GM15510 (cell line): ENCODE data around the gene EXD3.

Experiments used
- POLR2A ChIP-seq: IDR thresholded peaks from 3 replicates; pipeline ENCODE4 v1.6.1; 2011; ENCODE audit warnings: borderline replicate concordance; ENCODE audit not compliant: insufficient read length; ENCODE audit errors: extremely low read depth

The EXD3 gene

GRCh38 chr9:137350696-137351584 is 72.0 kb downstream of the EXD3 start:
- TF ChIP-seq POLR2A: no peak

GRCh38 chr9:137349471-137350033 is 73.4 kb downstream of the EXD3 start:
- TF ChIP-seq POLR2A: no peak

DNA sequence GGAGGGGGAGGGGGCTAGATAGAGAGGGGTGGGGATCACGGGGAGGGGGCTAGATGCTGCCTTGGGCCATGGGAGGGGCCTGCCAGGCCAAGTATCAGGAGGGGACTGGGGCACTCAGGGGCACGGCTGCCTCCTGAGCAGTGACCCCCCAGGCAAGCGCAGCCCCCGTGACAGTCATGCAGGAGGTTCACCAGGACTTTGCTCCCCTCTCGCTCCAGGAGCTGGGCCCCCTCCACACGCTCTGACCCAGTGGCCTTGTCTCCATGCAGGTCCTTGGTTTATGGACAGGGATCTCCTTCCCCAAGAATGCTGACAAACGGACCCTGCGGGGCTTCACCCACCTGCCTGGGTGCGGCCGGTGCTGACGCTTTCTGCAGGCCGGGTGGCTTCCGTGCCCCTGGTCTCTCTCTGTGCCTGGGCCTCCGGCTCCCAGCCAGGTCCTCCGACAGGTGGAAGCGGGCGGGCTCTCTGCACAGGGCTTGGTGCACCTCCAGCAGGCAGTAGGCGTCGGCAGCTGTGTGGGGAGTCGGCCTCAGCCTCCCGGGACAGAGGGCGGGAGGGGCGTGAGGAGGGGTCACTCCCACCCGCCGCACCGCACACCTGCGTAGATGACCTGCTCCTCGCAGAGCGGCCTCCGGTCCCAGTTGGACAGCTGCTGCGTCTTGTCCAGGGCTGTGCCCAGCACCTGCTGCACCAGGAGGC is 74.0 kb downstream of the EXD3 start:
- no peak for TF ChIP-seq POLR2A

- TF ChIP-seq POLR2A: no peak
These were observed 75.0 kb downstream of the EXD3 start for GRCh38 chr9:137347928-137348327.

DNA sequence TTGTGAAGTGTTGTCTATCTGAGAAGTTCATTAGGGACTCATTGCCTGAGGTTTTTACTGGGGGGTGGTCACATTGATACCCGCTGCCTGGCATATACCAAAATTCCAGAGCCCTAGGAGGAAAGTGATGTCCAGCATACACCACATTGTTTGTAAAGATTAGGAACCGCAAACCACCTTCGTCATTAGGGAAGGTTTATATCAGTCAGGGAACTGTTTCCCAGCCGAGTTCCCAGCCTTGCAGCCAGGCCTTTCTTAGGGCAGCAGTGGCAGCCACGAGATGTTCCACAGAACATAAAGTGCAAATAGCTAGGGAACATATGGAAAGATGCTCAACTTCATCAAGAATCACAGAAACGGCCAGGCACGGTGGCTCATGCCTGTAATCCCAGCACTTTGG is 80.5 kb downstream of the EXD3 start:
- no peak for TF ChIP-seq POLR2A

GRCh38 chr9:137341227-137341626 is 81.7 kb downstream of the EXD3 start:
- TF ChIP-seq POLR2A: no peak

DNA sequence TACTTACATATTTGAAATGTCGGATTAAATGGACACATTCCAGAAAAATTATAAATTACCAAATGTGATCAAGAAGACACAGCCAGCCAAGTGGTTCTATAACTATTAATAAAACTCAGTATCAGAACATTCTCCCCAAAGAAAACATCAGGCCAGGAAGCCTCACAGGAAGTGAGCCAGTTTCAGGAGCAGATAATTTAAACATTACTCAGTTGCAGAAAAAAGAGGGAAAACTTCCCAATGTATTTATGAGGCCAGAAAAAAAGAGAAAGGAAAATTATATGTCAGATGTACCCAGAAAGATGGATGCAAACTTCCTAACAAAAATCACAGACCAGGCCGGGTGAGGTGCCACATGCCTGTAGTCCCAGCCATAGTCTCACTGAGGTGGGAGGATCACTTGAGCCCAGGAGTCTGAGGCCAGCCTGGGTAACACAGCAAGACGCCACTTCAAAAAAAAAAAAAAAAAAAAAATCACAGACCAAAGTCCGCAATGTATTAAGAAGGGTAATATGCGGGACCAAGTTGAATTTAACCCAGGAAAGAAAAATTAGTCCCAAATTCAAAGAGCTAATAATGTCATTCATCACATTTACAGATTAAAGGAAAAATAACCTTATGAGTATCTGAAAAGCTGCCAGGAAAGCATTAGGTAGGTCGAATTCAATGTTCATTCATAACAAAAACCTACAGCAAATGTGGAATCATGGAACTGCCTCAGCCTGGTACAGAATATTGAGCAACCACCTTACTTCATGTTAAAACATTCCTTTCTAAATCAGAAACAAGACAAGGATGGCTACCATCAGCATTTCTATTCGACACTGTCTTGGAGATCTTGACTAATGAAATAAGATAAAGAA is 83.7 kb downstream of the EXD3 start:
- TF ChIP-seq POLR2A: no peak

GRCh38 chr9:137336735-137337134 is 86.2 kb downstream of the EXD3 start:
- TF ChIP-seq POLR2A: no peak

- TF ChIP-seq POLR2A: no peak
These were observed 89.8 kb downstream of the EXD3 start for GRCh38 chr9:137333016-137333671.

- TF ChIP-seq POLR2A: no peak
These were observed 91.0 kb downstream of the EXD3 start for GRCh38 chr9:137331929-137332328.

DNA sequence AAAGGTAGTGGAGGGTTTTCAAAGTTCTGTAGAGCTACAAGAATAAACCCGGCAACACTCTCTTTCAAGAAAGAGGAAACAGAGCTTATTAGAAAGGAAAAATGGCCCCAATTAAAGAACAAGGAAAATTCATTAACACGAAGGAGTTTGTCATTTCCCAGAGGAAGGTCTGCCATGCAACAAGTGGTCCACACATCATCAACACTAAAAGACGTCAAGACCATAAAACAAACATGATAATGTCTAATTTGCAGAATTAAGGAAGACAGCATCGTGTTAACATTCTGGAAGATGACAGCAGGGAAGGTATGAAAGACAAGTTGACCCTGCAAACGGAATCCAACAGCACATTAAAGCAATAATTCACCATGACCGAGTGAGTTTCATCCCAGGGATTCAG is 92.3 kb downstream of the EXD3 start:
- TF ChIP-seq POLR2A: no peak

GRCh38 chr9:137326445-137327065 is 96.4 kb downstream of the EXD3 start:
- TF ChIP-seq POLR2A: no peak

- TF ChIP-seq POLR2A: no peak
These were observed 97.2 kb downstream of the EXD3 start for GRCh38 chr9:137325799-137326198.

- no peak for TF ChIP-seq POLR2A
These were observed 97.8 kb downstream of the EXD3 start for GRCh38 chr9:137325124-137325523.
